GM21515 (cell line): ENCODE data around the gene NFX1.

Source experiments
- ATAC-seq: cut with Tn5 transposase; IDR thresholded peaks from one replicate; pipeline ENCODE4 v1.9.1; 2021; ENCODE audit not compliant: unreplicated experiment

Gene NFX1

GRCh38 chr9:33290247-33291030, at the start of gene NFX1:
Gene NFX1 (plus strand): TSS chr9:33290516. CDS start chr9:33290573, 57 bp downstream.
- peak; percentile 80 for ATAC-seq

- no peak for ATAC-seq
Observed at GRCh38 chr9:33241298-33241697, 49.0 kb upstream of the NFX1 start.

GRCh38 chr9:33242609-33243134, 47.6 kb upstream of the NFX1 start:
- no peak for ATAC-seq

GRCh38 chr9:33244137-33244784, 46.1 kb upstream of the NFX1 start:
- no peak for ATAC-seq

GRCh38 chr9:33245341-33245740, 45.0 kb upstream of the NFX1 start:
- no peak for ATAC-seq

GRCh38 chr9:33246269-33246860, 44.0 kb upstream of the NFX1 start:
- ATAC-seq = no peak

GRCh38 chr9:33248606-33249005, 41.7 kb upstream of the NFX1 start:
- peak; percentile 16 for ATAC-seq

GRCh38 chr9:33249087-33249658, 41.1 kb upstream of the NFX1 start:
- peak; percentile 48 for ATAC-seq

GRCh38 chr9:33249983-33250382, 40.3 kb upstream of the NFX1 start:
- no peak for ATAC-seq

- no peak for ATAC-seq
Observed at GRCh38 chr9:33250458-33250995, 39.8 kb upstream of the NFX1 start.

GRCh38 chr9:33254211-33254610, 36.1 kb upstream of the NFX1 start:
- ATAC-seq = no peak

- ATAC-seq = no peak
Observed at GRCh38 chr9:33255014-33255413, 35.3 kb upstream of the NFX1 start.

- ATAC-seq = no peak
Observed at GRCh38 chr9:33255471-33255870, 34.8 kb upstream of the NFX1 start.

- no peak for ATAC-seq
Observed at GRCh38 chr9:33256236-33256635, 34.1 kb upstream of the NFX1 start.

GRCh38 chr9:33257276-33257675, 33.0 kb upstream of the NFX1 start:
- ATAC-seq = no peak

- no peak for ATAC-seq
Observed at GRCh38 chr9:33260372-33260771, 29.9 kb upstream of the NFX1 start.

GRCh38 chr9:33263131-33264002, 26.9 kb upstream of the NFX1 start:
- no peak for ATAC-seq

GRCh38 chr9:33264003-33264472, 26.3 kb upstream of the NFX1 start:
- peak; percentile 27 for ATAC-seq

- peak; percentile 86 for ATAC-seq
Observed at GRCh38 chr9:33264473-33265177, 25.7 kb upstream of the NFX1 start, which contains the start of the genes BAG1 and CHMP5. Gene BAG1 (minus strand): TSS chr9:33264708. Gene CHMP5 (plus strand): TSS chr9:33265049. CDS start chr9:33265079, 30 bp downstream.
